ENCODE measurements around the gene GPR132. TPM values are rescaled to one million over a fixed set of nuclear protein-coding genes. Genes with fewer than 3 reads are reported as not detected.

Gene GPR132
- total and polyA plus RNA-seq, 10 donors, result 5.0 to 33.7 (median 21.5) TPM

- DNase-seq, result peak; percentile 88
- 11 to 13% (median 12%) methylated on average over 20 of the region's 20 CpGs for WGBS, 5 donors
- Histone ChIP-seq H3K4me3 (peak overlapping the region; percentile 28 to 98 (median 72)), H3K27me3 (replicated peaks in 1 of 7) (no peaks in the 10 kb centered on the region), H3K27ac (peak overlapping the region; percentile 68 to 95 (median 81)), H3K4me1 (peaks cover 20 to 77% (median 53%) of the 10 kb centered on the region in 6 donors), H3K9me3 (no peaks in the 10 kb centered on the region), H3K36me3 (no peaks in the 10 kb centered on the region)
- TF ChIP-seq POLR2AphosphoS5 (IDR thresholded peaks at IDR 0.05) (no peak), POLR2A (IDR thresholded peaks at IDR 0.05) (no peak)
- TF ChIP-seq, protein P1, sequence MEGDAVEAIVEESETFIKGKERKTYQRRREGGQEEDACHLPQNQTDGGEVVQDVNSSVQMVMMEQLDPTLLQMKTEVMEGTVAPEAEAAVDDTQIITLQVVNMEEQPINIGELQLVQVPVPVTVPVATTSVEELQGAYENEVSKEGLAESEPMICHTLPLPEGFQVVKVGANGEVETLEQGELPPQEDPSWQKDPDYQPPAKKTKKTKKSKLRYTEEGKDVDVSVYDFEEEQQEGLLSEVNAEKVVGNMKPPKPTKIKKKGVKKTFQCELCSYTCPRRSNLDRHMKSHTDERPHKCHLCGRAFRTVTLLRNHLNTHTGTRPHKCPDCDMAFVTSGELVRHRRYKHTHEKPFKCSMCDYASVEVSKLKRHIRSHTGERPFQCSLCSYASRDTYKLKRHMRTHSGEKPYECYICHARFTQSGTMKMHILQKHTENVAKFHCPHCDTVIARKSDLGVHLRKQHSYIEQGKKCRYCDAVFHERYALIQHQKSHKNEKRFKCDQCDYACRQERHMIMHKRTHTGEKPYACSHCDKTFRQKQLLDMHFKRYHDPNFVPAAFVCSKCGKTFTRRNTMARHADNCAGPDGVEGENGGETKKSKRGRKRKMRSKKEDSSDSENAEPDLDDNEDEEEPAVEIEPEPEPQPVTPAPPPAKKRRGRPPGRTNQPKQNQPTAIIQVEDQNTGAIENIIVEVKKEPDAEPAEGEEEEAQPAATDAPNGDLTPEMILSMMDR (IDR thresholded peaks at IDR 0.05 in 8 of 11, conservative IDR thresholded peaks at IDR 0.05 in 3 of 11), result no peak
- intact Hi-C loops (cut with DNase I; ENCODE audit: low total_unique reads), result no loop called here
Observed at GRCh38 chr14:105021656-105022275, 43.5 kb downstream of the GPR132 start.

DNA sequence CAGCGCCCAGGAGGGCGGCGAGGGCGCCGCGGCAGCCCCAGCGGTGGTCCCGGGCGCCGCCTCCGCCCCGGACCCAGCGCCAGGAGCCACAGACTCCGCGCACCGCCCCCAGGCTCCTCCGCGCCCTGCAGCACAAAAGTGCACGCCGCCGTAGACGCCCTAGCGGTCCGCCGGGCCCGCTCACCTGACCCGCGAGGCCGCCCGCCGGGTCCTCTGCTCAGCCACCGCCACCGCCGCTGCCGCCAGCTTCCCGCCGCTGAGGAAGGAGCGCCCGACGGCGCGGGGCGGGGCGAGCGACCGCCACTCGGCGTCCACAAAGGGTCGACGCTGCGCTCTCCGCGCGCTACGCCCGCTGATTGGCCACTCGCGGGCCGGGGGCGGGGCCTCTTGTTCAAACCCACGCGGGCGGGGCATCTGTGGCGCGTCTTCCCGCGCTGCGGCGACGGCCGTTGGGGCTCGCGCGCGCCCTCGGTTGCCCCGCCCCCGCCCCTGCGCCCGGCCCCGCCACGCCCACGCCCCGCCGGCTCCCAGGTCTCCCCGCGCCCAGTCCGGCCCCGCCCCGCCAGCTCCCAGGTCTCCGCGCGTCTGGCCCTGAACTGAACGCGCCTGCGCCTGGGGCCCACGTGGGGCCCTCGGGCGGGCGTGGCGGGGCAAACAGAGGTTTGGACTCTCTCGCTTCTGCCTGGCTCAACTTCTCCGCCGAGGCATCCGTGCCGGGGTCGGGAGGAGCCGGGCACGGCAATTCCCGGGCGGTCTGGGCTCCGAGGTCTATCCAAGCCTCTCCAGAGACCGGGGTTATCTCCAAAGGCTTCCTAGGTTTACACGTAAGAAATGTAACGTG, 44.2 kb downstream of the GPR132 start, which contains the start of gene CDCA4:
Gene CDCA4, minus strand, starts transcription at position 269 of the 841 bp plus-strand sequence. CDS start 9,154 bp downstream, outside the sequence.
- TF ChIP-seq POLR2AphosphoS5 (IDR thresholded peaks at IDR 0.05) (peak; percentile 93 to 96 (median 95)), POLR2A (IDR thresholded peaks at IDR 0.05) (peak in 1 of 3 donors; percentile 78)
- TF ChIP-seq, protein P1 (IDR thresholded peaks at IDR 0.05 in 8 of 11, conservative IDR thresholded peaks at IDR 0.05 in 3 of 11), result peak in 2 of 11 experiments; percentile 35 to 50
- Histone ChIP-seq H3K27ac (peak within 1 kb of the TSS; percentile 76 to 95 (median 89)), H3K4me3 (peak within 1 kb of the TSS; percentile 69 to 98 (median 94)), H3K4me1 (peaks cover 20 to 84% (median 56%) of the 10 kb centered on the region in 6 donors), H3K9me3 (no peaks in the 10 kb centered on the region), H3K36me3 (no peaks in the 10 kb centered on the region), H3K27me3 (replicated peaks in 1 of 7) (no peaks in the 10 kb centered on the region)
- intact Hi-C loops (cut with DNase I; ENCODE audit: low total_unique reads), result no loop called here
- peak; percentile 99 for DNase-seq
- 0 to 1% (median 1%) methylated on average over 13 to 115 of the region's 115 CpGs for WGBS, 5 donors

DNA sequence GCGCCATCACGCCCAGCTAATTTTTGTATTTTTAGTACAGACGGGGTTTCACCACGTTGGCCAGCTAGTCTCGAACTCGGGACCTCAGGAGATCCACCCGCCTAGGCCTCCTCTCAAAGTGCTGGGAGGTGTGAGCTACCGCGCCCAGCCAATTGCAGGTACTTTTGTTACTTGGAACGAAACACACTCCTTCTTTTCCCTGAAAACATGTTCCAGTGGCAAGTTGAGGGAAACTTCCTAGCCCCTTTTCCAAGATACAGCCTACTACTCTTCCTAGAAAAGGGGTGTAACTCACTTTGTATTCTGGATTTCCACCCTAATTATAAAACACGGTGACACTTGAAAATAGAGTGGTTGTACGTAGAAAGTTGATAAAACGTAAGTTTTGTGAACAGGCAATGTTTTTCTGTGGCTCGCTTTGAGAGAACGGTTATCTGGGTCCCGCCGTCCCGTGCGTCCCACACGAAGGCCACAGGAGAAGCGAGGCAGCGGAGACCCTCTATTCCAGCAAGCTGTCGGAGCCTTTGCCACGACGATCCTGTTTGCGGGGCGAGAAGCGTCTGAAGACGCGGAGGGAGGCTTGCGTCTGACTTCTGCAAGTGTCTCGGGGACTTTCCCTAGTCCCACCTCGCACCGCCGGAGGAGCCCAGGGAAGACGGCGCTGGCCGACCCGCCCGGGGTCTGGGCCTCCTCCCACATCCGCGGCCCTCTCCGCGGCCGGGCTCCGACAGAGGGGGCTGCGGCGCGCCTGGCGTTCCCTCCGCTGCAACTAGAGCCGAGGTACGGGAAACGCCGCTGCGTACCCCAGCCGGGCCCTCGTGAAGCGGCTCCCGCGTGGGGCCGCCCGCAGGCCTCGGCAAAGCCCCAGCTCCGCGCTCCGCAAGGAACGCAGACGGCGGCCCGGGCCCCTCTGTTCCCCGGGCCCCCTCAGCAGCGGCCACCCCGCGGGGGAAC, 45.1 kb downstream of the GPR132 start:
- intact Hi-C loops (cut with DNase I; ENCODE audit: low total_unique reads), result no loop called here
- peak; percentile 93 for DNase-seq
- Histone ChIP-seq H3K9me3 (no peaks in the 10 kb centered on the region), H3K4me1 (peaks cover 20 to 84% (median 54%) of the 10 kb centered on the region in 6 donors), H3K36me3 (no peaks in the 10 kb centered on the region), H3K4me3 (peak overlapping the region; percentile 69 to 98 (median 94)), H3K27me3 (replicated peaks in 1 of 7) (no peaks in the 10 kb centered on the region), H3K27ac (peak overlapping the region; percentile 30 to 95 (median 89))
- TF ChIP-seq POLR2A (IDR thresholded peaks at IDR 0.05), result no peak
- TF ChIP-seq, protein P1 (IDR thresholded peaks at IDR 0.05 in 8 of 11, conservative IDR thresholded peaks at IDR 0.05 in 3 of 11), result no peak
- TF ChIP-seq POLR2AphosphoS5 (IDR thresholded peaks at IDR 0.05), result no peak
- 6 to 12% (median 7%) methylated on average over 44 to 75 of the region's 75 CpGs for WGBS, 5 donors
